OCI-LY3 (cell line): ENCODE data around the gene PTPN1.

Experiments used
- H2AFZ ChIP-seq: fragments of 200-600, 300-600 bp; shearing (Covaris generic); 2 replicates; pipeline ENCODE4 v1.6.0; 2014; ENCODE audit warnings: antibody characterized with exemption, low read depth, low read length
- H3K27ac ChIP-seq: fragments of 200-600, 300-600 bp; sonication (generic); 2 replicates; pipeline ENCODE4 v1.5.1; 2014; ENCODE audit warnings: mild to moderate bottlenecking, low read length, moderate library complexity, mixed read lengths
- H3K27me3 ChIP-seq: fragments of 200-600, 300-600 bp; sonication (generic); 2 replicates; pipeline ENCODE4 v1.6.1; 2014; ENCODE audit warnings: low read depth, low read length, mixed read lengths
- H3K36me3 ChIP-seq: fragments of 200-600, 300-600 bp; sonication (generic); replicated peaks from 2 replicates; pipeline ENCODE3; 2014; ENCODE audit warnings: low read depth, low read length, mixed read lengths
- H3K4me1 ChIP-seq: fragments of 300-600, 200-600 bp; sonication (generic); 2 replicates; pipeline ENCODE4 v1.6.1; 2014; ENCODE audit warnings: low read length, mixed read lengths
- H3K4me2 ChIP-seq: fragments of 200-600, 300-600 bp; sonication (generic); 2 replicates; pipeline ENCODE4 v1.6.1; 2014; ENCODE audit warnings: low read length, mixed read lengths
- H3K4me3 ChIP-seq: fragments of 300-600, 200-600 bp; sonication (generic); 2 replicates; pipeline ENCODE4 v1.5.1; 2014; ENCODE audit warnings: antibody characterized with exemption, mild to moderate bottlenecking, low read length, moderate library complexity
- H3K79me2 ChIP-seq: fragments of 300-600, 200-600 bp; shearing (Covaris generic); 2 replicates; pipeline ENCODE4 v1.6.1; 2014; ENCODE audit warnings: mild to moderate bottlenecking, low read length, mixed read lengths
- H3K9ac ChIP-seq: fragments of 300-600, 200-600 bp; shearing (Covaris generic); 2 replicates; pipeline ENCODE4 v1.6.0; 2014; ENCODE audit warnings: mild to moderate bottlenecking, low read length, moderate library complexity
- H3K9me3 ChIP-seq: fragments of 200-600, 300-600 bp; shearing (Covaris generic); 2 replicates; pipeline ENCODE4 v1.6.1; 2014; ENCODE audit warnings: low read length, mixed read lengths; ENCODE audit not compliant: insufficient read depth
- H4K20me1 ChIP-seq: fragments of 200-600, 300-600 bp; sonication (generic); 2 replicates; pipeline ENCODE4 v1.6.1; 2016; ENCODE audit warnings: low read length, mixed read lengths; ENCODE audit not compliant: insufficient read depth
- EZH2phosphoT487 ChIP-seq: fragments of 200-600 bp; shearing (Covaris generic); IDR thresholded peaks from 2 replicates; pipeline ENCODE4 v1.6.1; 2018; ENCODE audit warnings: antibody characterized with exemption, mixed run types, low read depth
- TF ChIP-seq, protein P1 (sequence below): fragments of 200-600, 300-600 bp; sonication (generic); IDR thresholded peaks from 2 replicates; pipeline ENCODE4 v1.5.1; 2014; ENCODE audit warnings: antibody characterized with exemption, low read length, low read depth

PTPN1 gene

DNA sequence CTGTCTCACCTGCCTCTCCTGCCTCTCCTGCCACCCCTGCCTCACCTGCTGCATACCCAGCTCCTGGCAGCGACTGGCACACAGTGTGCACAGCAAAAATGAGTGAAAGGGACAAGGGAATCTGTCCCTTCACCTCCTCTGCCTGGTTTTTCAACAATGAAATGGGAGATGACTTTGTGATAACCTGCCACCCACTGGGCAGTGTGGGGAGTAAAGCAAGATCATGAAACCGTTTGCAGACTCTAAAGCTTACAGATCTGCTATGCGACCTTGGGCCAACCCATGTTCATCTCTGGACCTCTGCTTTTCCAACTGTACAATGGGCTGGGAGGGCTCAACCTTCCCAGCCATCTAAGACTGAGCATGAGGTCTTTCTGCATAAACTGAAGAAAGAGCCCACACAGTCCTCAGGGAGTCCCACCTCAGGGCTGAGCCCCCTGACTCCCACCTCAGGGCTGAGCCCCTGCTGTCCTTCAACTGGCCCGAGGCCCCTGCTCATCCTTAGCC lies 100.1 kb downstream of the PTPN1 start:
- no peak overlapping the region for H3K9ac ChIP-seq
- no peak overlapping the region for H2AFZ ChIP-seq
- H3K27me3 ChIP-seq: no peaks in the 10 kb centered on the region
- no peak overlapping the region for H3K4me2 ChIP-seq
- no peaks in the 10 kb centered on the region for H3K36me3 ChIP-seq
- no peaks in the 10 kb centered on the region for H3K4me1 ChIP-seq
- no peaks in the 10 kb centered on the region for H3K79me2 ChIP-seq
- no peak overlapping the region for H3K27ac ChIP-seq
- TF ChIP-seq, protein P1, sequence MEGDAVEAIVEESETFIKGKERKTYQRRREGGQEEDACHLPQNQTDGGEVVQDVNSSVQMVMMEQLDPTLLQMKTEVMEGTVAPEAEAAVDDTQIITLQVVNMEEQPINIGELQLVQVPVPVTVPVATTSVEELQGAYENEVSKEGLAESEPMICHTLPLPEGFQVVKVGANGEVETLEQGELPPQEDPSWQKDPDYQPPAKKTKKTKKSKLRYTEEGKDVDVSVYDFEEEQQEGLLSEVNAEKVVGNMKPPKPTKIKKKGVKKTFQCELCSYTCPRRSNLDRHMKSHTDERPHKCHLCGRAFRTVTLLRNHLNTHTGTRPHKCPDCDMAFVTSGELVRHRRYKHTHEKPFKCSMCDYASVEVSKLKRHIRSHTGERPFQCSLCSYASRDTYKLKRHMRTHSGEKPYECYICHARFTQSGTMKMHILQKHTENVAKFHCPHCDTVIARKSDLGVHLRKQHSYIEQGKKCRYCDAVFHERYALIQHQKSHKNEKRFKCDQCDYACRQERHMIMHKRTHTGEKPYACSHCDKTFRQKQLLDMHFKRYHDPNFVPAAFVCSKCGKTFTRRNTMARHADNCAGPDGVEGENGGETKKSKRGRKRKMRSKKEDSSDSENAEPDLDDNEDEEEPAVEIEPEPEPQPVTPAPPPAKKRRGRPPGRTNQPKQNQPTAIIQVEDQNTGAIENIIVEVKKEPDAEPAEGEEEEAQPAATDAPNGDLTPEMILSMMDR: peak; percentile 51
- no peak for TF ChIP-seq EZH2phosphoT487
- no peaks in the 10 kb centered on the region for H3K9me3 ChIP-seq
- no peak overlapping the region for H3K4me3 ChIP-seq
- no peaks in the 10 kb centered on the region for H4K20me1 ChIP-seq

DNA sequence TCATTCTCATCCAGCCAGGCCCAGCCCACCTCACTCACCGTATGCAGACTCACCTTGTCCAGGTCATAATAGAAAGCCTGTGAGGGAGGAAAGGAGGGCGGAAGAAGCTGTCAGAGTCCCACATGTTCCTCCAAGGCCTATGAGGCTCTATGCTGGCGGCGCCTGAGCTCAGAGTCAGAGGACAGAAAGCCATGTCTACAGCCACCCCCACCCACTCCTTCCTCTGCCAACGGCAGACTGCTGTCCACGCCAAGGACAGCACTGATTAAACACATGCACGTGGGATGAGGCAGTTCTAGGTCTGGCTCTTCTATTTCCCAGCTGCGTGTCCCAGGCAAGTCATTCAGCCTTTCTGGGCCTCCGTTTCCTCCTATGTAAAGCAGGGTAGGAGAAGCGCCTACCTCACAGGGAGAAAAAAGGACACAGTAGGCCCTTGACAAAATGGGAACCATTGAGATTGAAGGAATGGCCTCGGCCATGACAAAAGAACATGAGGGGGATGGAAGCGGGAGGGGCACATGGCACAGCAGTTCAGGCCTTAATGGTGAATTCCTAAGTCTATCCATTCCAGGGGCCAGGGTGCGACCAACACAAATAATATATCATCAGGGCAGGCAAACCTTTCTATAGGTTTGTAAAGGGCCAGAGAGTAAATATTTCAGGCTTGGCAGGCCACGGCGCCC lies 101.1 kb downstream of the PTPN1 start:
- Histone ChIP-seq H4K20me1 (no peaks in the 10 kb centered on the region), H3K36me3 (no peaks in the 10 kb centered on the region), H3K4me3 (no peak overlapping the region), H2AFZ (no peak overlapping the region), H3K27me3 (no peaks in the 10 kb centered on the region), H3K4me1 (no peaks in the 10 kb centered on the region), H3K4me2 (no peak overlapping the region), H3K79me2 (no peaks in the 10 kb centered on the region), H3K27ac (no peak overlapping the region), H3K9ac (no peak overlapping the region), H3K9me3 (no peaks in the 10 kb centered on the region)
- TF ChIP-seq, protein P1: no peak
- no peak for TF ChIP-seq EZH2phosphoT487

DNA sequence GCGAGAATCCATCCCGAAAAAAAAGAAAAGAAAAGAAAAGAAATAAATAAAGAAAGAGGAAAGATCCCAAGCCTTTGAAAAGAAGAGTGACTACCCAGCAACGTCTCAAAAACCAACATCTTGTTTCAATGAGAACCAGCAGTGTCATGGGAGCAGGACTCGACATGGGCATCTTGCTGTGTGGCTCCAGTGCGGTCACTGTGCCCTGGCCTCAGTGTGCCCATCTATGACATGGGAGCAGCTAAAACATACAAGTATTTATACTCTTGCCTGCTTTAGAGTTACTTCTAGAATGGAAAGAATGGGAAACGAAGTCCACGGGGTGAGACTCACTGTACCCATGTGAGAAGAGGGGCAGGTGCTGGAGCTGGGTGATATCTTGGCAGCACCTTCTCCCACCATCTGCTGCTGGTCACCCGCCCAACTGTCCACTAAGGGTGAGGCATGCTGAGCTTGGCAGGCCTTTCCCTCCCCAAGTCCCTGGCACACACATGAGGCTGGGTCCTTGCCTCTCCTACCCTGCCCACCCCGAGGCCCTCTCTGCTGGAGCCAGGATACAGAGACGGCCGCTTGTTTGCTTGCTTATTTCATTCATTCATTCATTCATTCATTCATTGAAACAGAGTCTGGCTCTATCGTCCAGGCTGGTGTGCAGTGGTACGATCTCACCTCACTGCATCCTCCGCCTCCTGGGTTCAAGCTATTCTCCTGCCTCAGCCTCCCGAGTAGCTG lies 103.4 kb downstream of the PTPN1 start:
- H3K27me3 ChIP-seq: no peaks in the 10 kb centered on the region
- H3K9ac ChIP-seq: no peak overlapping the region
- peaks cover 17% of the 10 kb centered on the region for H3K4me1 ChIP-seq
- H3K27ac ChIP-seq: no peak overlapping the region
- H4K20me1 ChIP-seq: no peaks in the 10 kb centered on the region
- no peaks in the 10 kb centered on the region for H3K9me3 ChIP-seq
- H3K36me3 ChIP-seq: no peaks in the 10 kb centered on the region
- no peak overlapping the region for H3K4me3 ChIP-seq
- H2AFZ ChIP-seq: no peak overlapping the region
- H3K79me2 ChIP-seq: no peaks in the 10 kb centered on the region
- TF ChIP-seq EZH2phosphoT487: no peak
- TF ChIP-seq, protein P1: no peak
- no peak overlapping the region for H3K4me2 ChIP-seq

DNA sequence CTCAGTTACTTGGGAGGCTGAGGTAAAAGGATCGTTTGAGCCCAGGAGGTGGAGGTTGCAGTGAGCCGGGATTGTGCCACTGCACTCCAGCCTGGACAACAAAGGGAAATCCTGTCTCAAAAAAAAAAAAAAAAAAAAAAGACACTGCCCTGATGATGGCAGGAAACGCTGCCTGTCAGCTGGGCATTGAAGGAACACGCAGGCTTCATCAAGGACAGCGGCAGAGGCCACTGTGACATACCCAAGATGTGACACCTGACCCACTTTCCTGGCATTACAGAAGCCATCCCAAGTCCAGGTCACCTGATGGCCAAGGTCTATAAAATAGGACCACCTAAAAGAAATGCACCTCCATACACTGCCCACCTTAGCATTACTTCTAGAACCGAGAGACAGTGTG lies 105.2 kb downstream of the PTPN1 start:
- no peak overlapping the region for H3K27ac ChIP-seq
- no peaks in the 10 kb centered on the region for H3K36me3 ChIP-seq
- H3K79me2 ChIP-seq: no peaks in the 10 kb centered on the region
- TF ChIP-seq, protein P1: no peak
- no peak for TF ChIP-seq EZH2phosphoT487
- H3K4me3 ChIP-seq: no peak overlapping the region
- no peak overlapping the region for H3K4me2 ChIP-seq
- peaks cover 18% of the 10 kb centered on the region for H3K4me1 ChIP-seq
- H3K9me3 ChIP-seq: no peaks in the 10 kb centered on the region
- no peaks in the 10 kb centered on the region for H3K27me3 ChIP-seq
- no peak overlapping the region for H3K9ac ChIP-seq
- no peaks in the 10 kb centered on the region for H4K20me1 ChIP-seq
- H2AFZ ChIP-seq: no peak overlapping the region
